Nephron progenitor cell (in vitro differentiated cells): Measurements from ENCODE around the gene POMGNT1.

ENCODE experiments used
- DNase-seq: peaks from one replicate; pipeline ENCODE4 v3.0.0; 2021
- H3K27ac Mint-ChIP-seq: 2 replicates; pipeline ENCODE4 v1.8.0; 2021; ENCODE audit warnings: mild to moderate bottlenecking, moderate library complexity, mixed read lengths
- H3K27me3 Mint-ChIP-seq: 2 replicates; pipeline ENCODE4 v1.8.0; 2021; ENCODE audit warnings: mild to moderate bottlenecking, low read depth, mixed read lengths; ENCODE audit not compliant: poor library complexity
- H3K36me3 Mint-ChIP-seq: 2 replicates; pipeline ENCODE4 v1.8.0; 2021; ENCODE audit warnings: low read depth, mixed read lengths
- H3K4me1 Mint-ChIP-seq: 2 replicates; pipeline ENCODE4 v1.8.0; 2021; ENCODE audit warnings: mixed read lengths
- H3K4me3 Mint-ChIP-seq: 2 replicates; pipeline ENCODE4 v1.8.0; 2021; ENCODE audit warnings: mild to moderate bottlenecking, moderate library complexity, mixed read lengths
- H3K9me3 Mint-ChIP-seq: 2 replicates; pipeline ENCODE4 v1.8.0; 2021; ENCODE audit warnings: mild to moderate bottlenecking, moderate library complexity, mixed read lengths
- TF ChIP-seq, protein P1 (sequence below): fragments of 200-600 bp; sonication (generic); IDR thresholded peaks from 2 replicates; pipeline ENCODE4 v1.5.0; 2021; ENCODE audit warnings: antibody characterized with exemption

The POMGNT1 gene

GRCh38 chr1:46193984-46194570 lies 4.2 kb downstream of the POMGNT1 start:
- Mint-ChIP-seq H3K4me1 (peaks cover 8% of the 10 kb centered on the region), H3K9me3 (no peaks in the 10 kb centered on the region), H3K27ac (peak overlapping the region; percentile 48), H3K27me3 (peaks cover 3% of the 10 kb centered on the region), H3K4me3 (no peak overlapping the region), H3K36me3 (peaks cover 32% of the 10 kb centered on the region)
- TF ChIP-seq, protein P1, sequence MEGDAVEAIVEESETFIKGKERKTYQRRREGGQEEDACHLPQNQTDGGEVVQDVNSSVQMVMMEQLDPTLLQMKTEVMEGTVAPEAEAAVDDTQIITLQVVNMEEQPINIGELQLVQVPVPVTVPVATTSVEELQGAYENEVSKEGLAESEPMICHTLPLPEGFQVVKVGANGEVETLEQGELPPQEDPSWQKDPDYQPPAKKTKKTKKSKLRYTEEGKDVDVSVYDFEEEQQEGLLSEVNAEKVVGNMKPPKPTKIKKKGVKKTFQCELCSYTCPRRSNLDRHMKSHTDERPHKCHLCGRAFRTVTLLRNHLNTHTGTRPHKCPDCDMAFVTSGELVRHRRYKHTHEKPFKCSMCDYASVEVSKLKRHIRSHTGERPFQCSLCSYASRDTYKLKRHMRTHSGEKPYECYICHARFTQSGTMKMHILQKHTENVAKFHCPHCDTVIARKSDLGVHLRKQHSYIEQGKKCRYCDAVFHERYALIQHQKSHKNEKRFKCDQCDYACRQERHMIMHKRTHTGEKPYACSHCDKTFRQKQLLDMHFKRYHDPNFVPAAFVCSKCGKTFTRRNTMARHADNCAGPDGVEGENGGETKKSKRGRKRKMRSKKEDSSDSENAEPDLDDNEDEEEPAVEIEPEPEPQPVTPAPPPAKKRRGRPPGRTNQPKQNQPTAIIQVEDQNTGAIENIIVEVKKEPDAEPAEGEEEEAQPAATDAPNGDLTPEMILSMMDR, result no peak
- no peak for DNase-seq

DNA sequence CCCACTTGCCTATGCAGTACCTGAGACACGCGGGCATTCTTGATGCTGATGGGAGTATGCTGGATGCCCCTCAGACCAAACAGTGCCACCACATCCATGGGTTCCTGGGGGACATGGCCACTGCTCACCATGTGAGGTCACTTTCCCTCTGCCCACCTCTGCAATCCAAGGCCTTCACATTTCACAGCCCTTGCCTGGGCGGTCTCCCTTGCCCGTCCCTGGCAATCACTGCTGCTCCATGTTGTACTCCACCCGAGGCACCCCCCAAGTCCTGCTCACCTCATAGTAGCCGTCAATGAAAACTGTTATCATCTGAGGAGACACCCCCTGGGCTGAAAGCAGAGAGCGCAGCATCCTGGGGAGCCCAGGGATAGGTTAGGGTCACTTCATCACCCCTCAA lies 4.9 kb downstream of the POMGNT1 start:
- no peak overlapping the region for H3K4me3 Mint-ChIP-seq
- H3K9me3 Mint-ChIP-seq, result no peaks in the 10 kb centered on the region
- peaks cover 3% of the 10 kb centered on the region for H3K27me3 Mint-ChIP-seq
- peaks cover 32% of the 10 kb centered on the region for H3K36me3 Mint-ChIP-seq
- DNase-seq, result no peak
- peaks cover 8% of the 10 kb centered on the region for H3K4me1 Mint-ChIP-seq
- TF ChIP-seq, protein P1, result no peak
- no peak overlapping the region for H3K27ac Mint-ChIP-seq

DNA sequence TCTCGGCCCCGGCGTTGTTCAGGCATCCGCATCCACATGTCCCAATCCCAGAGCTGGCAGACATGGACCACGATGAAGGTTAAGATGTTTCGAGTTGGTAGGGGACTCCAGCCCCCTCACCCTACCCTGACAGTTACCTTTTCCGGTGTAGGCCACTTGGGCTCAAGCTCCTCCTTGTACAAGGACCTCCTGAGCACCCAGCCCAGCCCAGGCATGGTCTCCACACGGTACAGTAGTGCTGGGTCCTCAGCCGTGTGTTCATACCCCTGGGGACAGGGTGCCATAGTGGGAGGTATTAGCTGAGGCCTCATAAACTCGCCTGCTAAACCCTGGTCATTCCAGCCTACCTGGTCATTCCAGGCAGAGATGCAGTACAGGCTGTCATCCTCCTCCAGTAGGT lies 6.1 kb downstream of the POMGNT1 start:
- H3K27me3 Mint-ChIP-seq, result peaks cover under 1% of the 10 kb centered on the region
- no peak overlapping the region for H3K27ac Mint-ChIP-seq
- H3K4me1 Mint-ChIP-seq, result peaks cover 4% of the 10 kb centered on the region

GRCh38 chr1:46191033-46191701 lies 7.1 kb downstream of the POMGNT1 start:
- no peak overlapping the region for H3K27ac Mint-ChIP-seq
- H3K4me1 Mint-ChIP-seq, result no peaks in the 10 kb centered on the region
- H3K36me3 Mint-ChIP-seq, result peaks cover 36% of the 10 kb centered on the region
- H3K9me3 Mint-ChIP-seq, result no peaks in the 10 kb centered on the region
- no peak for DNase-seq
- H3K27me3 Mint-ChIP-seq, result no peaks in the 10 kb centered on the region
- TF ChIP-seq, protein P1, result no peak
- H3K4me3 Mint-ChIP-seq, result no peak overlapping the region

More for the DNA sequence above, 6.1 kb downstream of the POMGNT1 start:
- Mint-ChIP-seq H3K36me3 (peaks cover 38% of the 10 kb centered on the region), H3K4me3 (no peak overlapping the region), H3K9me3 (no peaks in the 10 kb centered on the region)
- no peak for DNase-seq
- TF ChIP-seq, protein P1, result no peak

- Mint-ChIP-seq H3K4me1 (no peaks in the 10 kb centered on the region), H3K27me3 (no peaks in the 10 kb centered on the region), H3K9me3 (no peaks in the 10 kb centered on the region), H3K4me3 (no peak overlapping the region), H3K27ac (no peak overlapping the region), H3K36me3 (peaks cover 33% of the 10 kb centered on the region)
- TF ChIP-seq, protein P1, result no peak
- DNase-seq, result no peak
Measured at GRCh38 chr1:46190539-46190938, 7.7 kb downstream of the POMGNT1 start.
